Activated CD4-positive, CD25-positive, alpha-beta regulatory T cell treated with anti-CD3 and anti-CD28 coated beads, Interleukin-2, amount 50 U/mL, for 16 hours (primary cell): ENCODE results near the gene QPCTL.
"Not testable (repeated sequence)": the region's sequence is repeated elsewhere in the genome, so short reads cannot be mapped to it uniquely, and the experiment has no call there.

Experiments
- DNase-seq: peaks from one replicate; pipeline ENCODE4 v3.0.0-alpha.2; 2020; ENCODE audit warnings: low read depth, low spot score

The QPCTL gene

DNA sequence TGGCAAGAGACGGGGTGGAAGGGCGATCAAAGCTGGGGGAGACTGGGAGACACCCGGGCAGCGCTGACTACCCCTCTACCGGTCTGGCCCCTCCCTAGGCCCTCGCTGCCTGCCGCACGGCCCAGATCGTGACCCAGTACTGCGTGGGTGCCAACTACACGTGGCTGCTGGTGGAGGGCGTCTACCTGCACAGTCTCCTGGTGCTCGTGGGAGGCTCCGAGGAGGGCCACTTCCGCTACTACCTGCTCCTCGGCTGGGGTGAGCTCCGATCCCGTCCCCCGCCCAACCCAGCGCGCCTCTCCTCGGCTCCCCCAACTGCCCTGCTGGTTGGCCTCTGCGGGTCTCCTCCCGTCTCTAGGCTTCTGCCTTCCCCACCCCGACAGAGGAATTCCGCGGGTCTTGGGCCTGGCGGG lies 15.6 kb upstream of the QPCTL start:
- no peak for DNase-seq

GRCh38 chr19:45677351-45678230 lies 14.9 kb upstream of the QPCTL start:
- DNase-seq, result peak; percentile 64

- DNase-seq, result peak; percentile 72
Observed at GRCh38 chr19:45681391-45682015, 11.0 kb upstream of the QPCTL start.

- no peak for DNase-seq
Observed at GRCh38 chr19:45682117-45682516, 10.3 kb upstream of the QPCTL start.

- DNase-seq, result no peak
Observed at GRCh38 chr19:45682908-45683307, 9.6 kb upstream of the QPCTL start.

GRCh38 chr19:45685045-45685444 lies 7.4 kb upstream of the QPCTL start:
- DNase-seq, result not testable (repeated sequence)

GRCh38 chr19:45687599-45687998 lies 4.9 kb upstream of the QPCTL start:
- no peak for DNase-seq

GRCh38 chr19:45691516-45692186 lies 815 bp upstream of the QPCTL start, which contains the start of gene SNRPD2:
Gene SNRPD2 (minus strand): TSS chr19:45691953. CDS start chr19:45691888, 65 bp downstream.
- DNase-seq, result peak; percentile 91

DNA sequence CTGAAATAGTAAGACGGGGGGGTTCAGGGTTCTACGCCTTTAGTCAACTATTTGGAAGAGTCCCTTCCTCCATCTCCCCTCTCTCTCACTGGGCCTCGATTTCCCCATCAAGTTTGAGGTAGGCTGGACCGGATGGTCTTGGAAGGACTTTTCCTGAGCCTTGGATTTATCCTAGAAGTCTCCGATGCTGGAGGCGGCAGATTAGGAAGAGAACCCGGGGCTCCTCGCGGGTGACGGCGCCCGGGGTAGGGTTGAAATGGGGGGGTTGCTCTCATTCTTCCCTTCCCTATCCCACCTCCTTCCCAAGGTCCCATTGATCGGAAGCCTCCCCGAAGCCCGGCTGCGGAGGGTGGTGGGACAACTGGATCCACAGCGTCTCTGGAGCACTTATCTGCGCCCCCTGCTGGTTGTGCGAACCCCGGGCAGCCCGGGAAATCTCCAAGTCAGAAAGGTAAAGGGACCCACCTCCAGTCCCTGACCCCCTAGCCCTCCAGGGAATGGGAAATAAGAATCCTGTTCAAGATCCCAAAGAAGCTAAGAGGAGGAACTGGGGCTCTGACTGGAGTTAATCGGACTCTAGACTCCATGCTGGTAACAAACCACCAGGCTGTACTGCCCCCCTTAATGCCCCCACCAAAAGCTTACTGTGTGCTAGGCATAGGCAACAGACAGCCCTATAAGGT lies 781 bp downstream of the QPCTL start:
- DNase-seq, result peak; percentile 54

DNA sequence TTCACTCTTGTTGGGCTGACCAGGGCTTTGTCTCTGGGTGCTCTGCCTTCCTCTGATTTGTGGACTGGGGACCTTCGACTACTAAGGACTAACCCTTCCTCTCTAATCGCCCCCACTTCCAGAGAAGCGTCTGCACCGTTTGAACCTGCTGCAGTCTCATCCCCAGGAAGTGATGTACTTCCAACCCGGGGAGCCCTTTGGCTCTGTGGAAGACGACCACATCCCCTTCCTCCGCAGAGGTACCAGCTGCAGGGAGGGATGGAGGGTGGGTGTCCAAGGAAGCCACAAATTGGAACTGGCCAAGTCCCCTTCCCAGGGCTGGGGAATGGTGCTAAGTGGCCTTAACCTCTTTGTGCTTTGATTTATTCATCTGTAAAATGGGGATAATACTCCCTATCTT lies 9.2 kb downstream of the QPCTL start:
- DNase-seq, result no peak

- no peak for DNase-seq
Observed at GRCh38 chr19:45705115-45705514, 12.6 kb downstream of the QPCTL start.

DNA sequence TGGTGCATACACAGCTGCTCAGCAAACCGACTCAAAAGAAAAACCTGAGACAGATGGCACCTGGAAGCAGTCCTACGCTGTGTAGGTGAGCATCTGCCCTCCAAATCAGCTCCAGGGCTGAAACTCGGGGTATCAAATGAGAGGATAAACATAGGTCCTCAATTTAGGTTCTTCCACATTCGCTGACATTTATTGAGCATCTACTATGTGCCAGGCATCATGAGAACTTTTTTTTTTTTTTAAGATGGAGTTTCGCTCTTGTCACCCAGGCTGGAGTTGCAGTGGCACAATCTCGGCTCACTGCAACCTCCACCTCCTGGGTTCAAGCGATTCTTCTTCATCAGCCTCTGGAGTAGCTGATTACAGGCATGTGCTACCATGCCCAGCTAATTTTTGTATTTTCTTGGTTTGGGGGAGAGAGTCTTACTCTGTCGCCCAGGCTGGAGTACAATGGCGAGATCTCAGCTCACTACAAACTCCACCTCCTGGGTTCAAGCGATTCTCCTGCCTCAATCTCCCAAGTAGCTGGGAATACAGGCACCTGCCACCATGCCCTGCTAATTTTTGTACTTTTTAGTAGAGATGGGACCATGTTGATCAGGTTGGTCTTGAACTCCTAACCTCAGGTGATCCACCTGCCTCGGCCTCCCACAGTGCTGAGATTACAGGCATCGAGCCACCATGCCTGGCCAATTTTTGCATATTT lies 13.4 kb downstream of the QPCTL start:
- no peak for DNase-seq

DNA sequence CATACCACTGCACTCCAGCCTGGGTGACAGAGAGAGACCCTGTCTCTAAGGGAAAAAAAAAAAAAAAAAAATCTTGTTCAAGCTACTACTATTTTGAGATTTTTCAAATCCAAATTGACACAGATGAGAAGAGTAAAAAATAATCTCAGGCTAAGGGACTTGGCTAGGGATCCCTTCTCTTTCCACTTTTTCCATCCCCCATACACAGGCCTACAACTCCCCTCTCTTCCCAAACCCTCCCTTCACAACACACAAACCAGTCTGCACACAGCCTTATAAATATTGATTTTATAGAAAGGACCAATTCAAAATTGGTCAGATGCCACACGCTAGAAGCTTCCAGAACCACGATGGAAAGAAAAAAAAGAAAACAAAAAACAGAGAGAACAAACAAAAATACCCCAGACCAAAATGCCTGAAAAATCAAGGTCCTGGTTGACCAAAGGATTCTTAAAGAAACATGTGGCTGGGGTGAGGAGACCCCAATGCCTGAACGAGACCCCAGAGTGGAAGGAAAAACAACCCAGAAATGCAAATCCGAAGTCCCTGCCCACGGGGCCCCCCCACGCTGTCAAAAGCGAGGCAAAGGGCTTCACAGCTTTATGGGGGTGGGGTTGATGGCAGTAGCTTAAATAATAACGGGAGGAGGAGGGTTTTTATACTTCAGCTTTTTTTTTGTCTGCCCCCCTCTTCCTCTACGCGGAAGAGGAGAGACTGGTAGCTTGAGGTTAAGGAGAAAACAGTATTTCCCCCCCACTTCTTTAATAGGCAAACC lies 18.1 kb downstream of the QPCTL start:
- DNase-seq, result no peak

DNA sequence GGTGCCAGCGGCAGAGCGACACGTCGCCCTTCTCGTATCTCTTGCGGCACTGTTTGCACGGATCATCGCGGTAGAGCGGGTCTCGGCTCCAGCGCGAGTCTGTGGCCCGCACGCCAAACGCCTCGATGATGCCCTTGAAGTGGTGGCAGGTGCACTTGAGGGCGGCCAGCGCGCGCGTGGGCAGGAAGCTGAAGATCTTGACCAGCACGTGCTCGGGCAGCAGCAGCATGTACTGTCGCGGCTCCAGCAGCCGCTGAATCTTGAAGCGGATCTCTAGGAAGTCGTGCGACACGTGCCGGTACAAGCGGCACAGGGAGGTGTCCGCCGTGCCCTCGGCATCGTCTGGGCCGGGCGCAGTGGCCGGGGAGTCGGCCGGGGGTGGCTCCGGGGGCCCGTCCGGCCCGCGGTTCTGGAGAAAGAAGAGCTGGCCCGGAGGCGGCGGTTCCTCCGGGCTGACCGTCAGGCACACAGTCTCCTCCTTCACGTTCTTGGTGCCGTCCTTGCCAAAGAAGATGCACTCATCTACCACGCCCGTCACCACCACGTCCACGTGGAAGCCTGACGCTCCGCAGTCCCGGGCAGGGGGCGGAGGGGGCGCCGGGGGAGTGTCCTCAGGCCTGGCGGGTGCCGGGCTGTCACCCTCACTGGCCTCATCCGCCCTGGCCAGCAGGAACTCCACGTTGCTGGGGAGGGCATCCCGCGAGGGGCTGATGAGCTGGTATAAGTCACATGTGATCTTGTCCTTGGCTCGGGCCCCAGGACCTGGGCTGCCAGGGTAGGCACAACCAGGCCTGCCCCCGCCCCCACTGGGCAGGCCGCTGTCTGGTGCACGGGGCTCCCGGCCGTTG lies 19.6 kb downstream of the QPCTL start:
- DNase-seq, result no peak

DNA sequence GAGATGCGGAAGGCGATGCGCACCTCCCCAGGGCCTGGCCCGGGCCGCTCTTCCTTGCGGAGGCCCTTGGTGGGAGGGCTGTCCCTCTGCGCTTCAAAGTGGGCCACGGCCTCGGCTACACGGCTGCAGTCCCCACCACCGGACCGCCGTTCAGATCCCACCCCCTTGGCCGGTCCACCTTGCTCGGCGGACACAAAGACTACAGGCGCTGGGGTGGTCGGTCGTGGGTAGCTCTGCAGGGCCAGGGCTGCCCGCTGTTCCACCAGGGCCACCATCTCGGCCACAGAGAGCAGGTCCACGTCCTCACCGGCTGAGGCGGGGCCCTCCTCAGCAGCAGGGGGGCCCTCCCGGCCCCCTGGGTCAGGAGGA lies 20.2 kb downstream of the QPCTL start:
- DNase-seq, result no peak

DNA sequence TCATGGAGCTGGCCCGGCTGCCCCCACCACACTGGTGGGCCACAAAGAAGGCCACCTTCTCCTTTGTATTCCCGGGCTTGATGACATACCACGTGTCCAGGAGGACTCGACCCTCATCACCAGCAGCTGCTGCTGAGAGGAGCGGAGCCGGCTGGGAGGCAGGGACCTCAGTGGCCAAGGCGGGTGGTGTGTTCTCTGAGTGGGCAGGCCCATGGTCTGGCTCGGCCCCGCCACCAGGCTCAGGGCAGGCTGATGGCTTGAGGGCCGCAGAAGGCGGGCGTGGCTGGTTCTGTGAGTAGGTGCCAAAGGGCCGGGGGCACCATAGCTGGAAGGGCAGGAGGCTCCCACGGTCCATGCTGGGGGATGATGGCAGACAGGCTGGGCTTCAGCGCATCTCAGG lies 20.7 kb downstream of the QPCTL start:
- no peak for DNase-seq

- no peak for DNase-seq
Observed at GRCh38 chr19:45715139-45715538, 22.7 kb downstream of the QPCTL start.

GRCh38 chr19:45716359-45717130 lies 24.1 kb downstream of the QPCTL start:
- no peak for DNase-seq
